ENCODE measurements around the gene C2orf72. TPM values are rescaled to one million over a fixed set of nuclear protein-coding genes. Genes with fewer than 3 reads are reported as not detected.

The C2orf72 gene
- 9.9 and 16.7 TPM in 2 replicates for total RNA-seq (ENCODE audit: low replicate concordance)
- long read RNA-seq: 0 reads

DNA sequence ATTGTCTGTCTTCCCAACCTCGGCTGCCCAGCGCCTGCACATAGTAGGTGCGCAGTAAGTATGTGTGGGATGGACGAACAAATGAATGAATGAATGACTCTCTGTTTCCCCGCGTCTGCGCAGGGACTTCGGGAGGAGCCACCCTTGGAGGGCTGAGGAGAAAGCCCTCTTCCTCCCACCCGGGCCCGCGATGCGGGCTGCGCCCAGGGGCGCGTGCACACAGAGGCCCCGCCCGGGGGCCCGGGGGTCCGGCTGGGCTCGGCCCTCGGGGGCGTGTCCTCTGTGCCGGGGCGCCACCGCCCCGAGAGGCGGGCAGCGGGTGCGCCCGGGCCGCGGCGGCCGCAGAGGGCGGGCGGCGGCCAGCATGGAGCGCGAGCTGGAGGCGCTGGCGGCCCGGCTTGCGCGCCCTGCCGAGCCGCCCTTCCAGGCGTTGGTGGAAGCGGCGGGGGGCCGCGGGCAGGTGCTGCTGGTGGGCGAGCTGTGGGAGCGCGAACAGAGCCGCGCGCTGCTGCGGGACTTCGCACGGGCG, at the start of gene C2orf72:
C2orf72 (plus strand) TSS at position 322 of the 529 bp plus-strand sequence; CDS start at position 365, 43 bp downstream.
- peaks cover 87% of the 10 kb centered on the region for H3K27me3 Mint-ChIP-seq
- no peak for DNase-seq (ENCODE audit: extremely low spot score, unreplicated experiment)
- H3K36me3 Mint-ChIP-seq: no peaks in the 10 kb centered on the region
- no peaks in the 10 kb centered on the region for H3K9me3 Mint-ChIP-seq
- H3K4me1 Mint-ChIP-seq (ENCODE audit: unreplicated experiment): peaks cover 4% of the 10 kb centered on the region
- TF ChIP-seq, protein P1, sequence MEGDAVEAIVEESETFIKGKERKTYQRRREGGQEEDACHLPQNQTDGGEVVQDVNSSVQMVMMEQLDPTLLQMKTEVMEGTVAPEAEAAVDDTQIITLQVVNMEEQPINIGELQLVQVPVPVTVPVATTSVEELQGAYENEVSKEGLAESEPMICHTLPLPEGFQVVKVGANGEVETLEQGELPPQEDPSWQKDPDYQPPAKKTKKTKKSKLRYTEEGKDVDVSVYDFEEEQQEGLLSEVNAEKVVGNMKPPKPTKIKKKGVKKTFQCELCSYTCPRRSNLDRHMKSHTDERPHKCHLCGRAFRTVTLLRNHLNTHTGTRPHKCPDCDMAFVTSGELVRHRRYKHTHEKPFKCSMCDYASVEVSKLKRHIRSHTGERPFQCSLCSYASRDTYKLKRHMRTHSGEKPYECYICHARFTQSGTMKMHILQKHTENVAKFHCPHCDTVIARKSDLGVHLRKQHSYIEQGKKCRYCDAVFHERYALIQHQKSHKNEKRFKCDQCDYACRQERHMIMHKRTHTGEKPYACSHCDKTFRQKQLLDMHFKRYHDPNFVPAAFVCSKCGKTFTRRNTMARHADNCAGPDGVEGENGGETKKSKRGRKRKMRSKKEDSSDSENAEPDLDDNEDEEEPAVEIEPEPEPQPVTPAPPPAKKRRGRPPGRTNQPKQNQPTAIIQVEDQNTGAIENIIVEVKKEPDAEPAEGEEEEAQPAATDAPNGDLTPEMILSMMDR (conservative IDR thresholded peaks at IDR 0.05): no peak
- H3K27ac Mint-ChIP-seq: no peak within 1 kb of the TSS
- H3K4me3 Mint-ChIP-seq: peak within 1 kb of the TSS; percentile 81

DNA sequence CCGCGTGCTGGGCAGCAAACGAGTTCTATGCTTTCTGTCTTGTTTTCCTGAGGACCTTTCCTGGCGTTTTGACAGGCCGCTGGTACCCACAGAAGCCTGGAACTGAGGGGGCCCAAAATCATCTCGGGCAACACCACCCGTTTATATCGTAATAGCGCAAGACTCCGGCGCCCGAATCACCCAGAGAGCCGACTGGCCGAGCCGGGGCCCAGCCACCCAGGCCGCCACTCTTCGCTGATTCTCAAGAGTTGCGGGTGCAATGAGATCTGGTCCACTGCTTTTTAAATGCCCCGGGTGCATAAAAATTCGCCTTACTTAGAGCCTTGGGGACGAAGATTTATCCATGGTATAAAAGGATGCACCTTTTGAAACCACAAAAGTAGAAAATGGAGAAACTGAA, 47.6 kb upstream of the C2orf72 start:
- H3K9me3 Mint-ChIP-seq: no peaks in the 10 kb centered on the region

DNA sequence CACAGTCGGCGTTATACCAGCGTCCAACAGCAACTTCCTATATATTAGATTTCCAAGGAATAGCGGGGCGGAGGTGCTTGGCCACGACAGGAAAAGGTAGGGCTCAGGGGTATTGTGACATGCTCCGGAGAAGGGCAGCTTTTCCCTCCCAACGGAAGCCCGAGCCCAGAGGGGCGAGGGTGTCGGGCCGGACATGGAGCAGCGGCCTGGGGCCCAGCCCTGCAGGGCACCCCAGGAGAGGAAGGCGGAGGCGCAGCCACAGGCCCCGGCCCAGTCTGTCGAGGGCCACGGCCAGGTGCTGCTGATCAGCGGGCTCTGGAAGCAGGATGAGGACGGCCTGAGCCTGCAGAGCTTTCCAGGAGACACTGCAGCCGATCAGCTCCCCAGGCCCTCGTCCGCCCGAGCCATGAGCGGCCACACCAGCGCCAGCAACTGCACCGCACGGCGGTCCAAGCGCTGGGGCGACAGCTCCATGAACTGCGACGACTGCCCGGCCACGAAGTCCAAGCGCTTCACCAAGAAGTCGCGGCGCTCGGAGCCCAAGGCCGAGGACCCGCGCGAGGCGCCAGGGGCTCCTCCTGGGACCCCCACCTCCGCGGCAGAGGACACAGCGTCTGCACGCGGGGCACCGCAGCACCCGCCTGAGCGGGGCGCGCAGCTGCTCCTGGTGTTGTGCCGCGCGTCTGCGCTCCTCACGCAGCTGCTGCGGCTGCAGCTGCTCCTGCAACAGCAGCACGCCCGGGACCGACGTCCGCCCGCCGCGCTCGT, 47.0 kb upstream of the C2orf72 start:
- Mint-ChIP-seq H3K36me3 (no peaks in the 10 kb centered on the region), H3K4me3 (no peak overlapping the region), H3K9me3 (no peaks in the 10 kb centered on the region), H3K4me1 (ENCODE audit: unreplicated experiment) (no peaks in the 10 kb centered on the region), H3K27ac (no peak overlapping the region), H3K27me3 (no peaks in the 10 kb centered on the region)
- TF ChIP-seq, protein P1 (conservative IDR thresholded peaks at IDR 0.05): no peak
- DNase-seq (ENCODE audit: extremely low spot score, unreplicated experiment): no peak

More for the DNA sequence above, 47.6 kb upstream of the C2orf72 start:
- H3K4me1 Mint-ChIP-seq (ENCODE audit: unreplicated experiment): no peaks in the 10 kb centered on the region
- H3K27me3 Mint-ChIP-seq: no peaks in the 10 kb centered on the region
- no peaks in the 10 kb centered on the region for H3K36me3 Mint-ChIP-seq
- DNase-seq (ENCODE audit: extremely low spot score, unreplicated experiment): no peak
- TF ChIP-seq, protein P1 (conservative IDR thresholded peaks at IDR 0.05): no peak
- no peak overlapping the region for H3K4me3 Mint-ChIP-seq
- no peak overlapping the region for H3K27ac Mint-ChIP-seq

DNA sequence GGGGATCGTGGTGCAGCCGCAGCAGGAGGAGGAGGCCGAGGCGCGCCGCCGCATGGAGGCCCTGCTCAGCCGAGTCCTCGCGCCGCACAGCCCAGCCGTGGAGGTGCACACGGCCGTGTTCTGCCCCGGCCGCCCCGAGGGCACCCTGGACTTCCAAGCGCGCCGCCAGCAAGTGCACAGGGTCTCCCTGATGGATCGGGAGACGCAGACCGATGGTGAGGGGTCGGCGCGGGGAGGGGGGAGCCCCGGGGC, 46.5 kb upstream of the C2orf72 start:
- no peak for DNase-seq (ENCODE audit: extremely low spot score, unreplicated experiment)
- TF ChIP-seq, protein P1 (conservative IDR thresholded peaks at IDR 0.05): no peak
- H3K4me3 Mint-ChIP-seq: no peak overlapping the region
- H3K27ac Mint-ChIP-seq: no peak overlapping the region
- no peaks in the 10 kb centered on the region for H3K4me1 Mint-ChIP-seq (ENCODE audit: unreplicated experiment)
- H3K27me3 Mint-ChIP-seq: no peaks in the 10 kb centered on the region
- no peaks in the 10 kb centered on the region for H3K9me3 Mint-ChIP-seq
- H3K36me3 Mint-ChIP-seq: no peaks in the 10 kb centered on the region

DNA sequence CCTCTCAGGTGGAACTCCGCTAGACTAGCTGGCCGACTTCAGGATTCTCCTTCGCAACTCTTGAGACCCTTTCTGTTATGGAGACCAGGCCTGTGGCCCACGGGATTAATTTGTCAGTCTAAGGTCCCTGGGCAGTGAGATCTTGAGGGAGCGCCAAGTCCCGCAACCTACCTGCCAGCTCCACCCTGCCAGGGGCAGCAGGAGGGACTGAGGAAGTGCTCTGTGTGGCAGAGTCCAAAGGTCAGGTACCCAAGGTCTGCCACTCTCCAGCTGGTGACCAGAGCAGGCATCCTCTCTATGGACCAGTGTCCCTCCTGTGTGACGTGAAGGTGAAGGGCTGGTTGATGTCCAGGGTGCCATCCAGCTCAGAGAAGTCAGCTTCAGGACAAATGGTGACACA, 45.7 kb upstream of the C2orf72 start:
- H3K36me3 Mint-ChIP-seq: no peaks in the 10 kb centered on the region

More for the DNA sequence above, 45.7 kb upstream of the C2orf72 start:
- Mint-ChIP-seq H3K27ac (no peak overlapping the region), H3K4me1 (ENCODE audit: unreplicated experiment) (no peaks in the 10 kb centered on the region), H3K27me3 (peaks cover under 1% of the 10 kb centered on the region), H3K4me3 (no peak overlapping the region), H3K9me3 (no peaks in the 10 kb centered on the region)
- DNase-seq (ENCODE audit: extremely low spot score, unreplicated experiment): no peak
- TF ChIP-seq, protein P1 (conservative IDR thresholded peaks at IDR 0.05): no peak
